Osteocyte (in vitro differentiated cells): ENCODE data around the gene RABGAP1L. TPM values are rescaled to one million over a fixed set of nuclear protein-coding genes. Genes with fewer than 3 reads are reported as not detected.
"Not testable (repeated sequence)": the region's sequence is repeated elsewhere in the genome, so short reads cannot be mapped to it uniquely, and the experiment has no call there.

Source experiments
- DNase-seq: peaks from one replicate; pipeline ENCODE4 v3.0.0; 2021; ENCODE audit warnings: mixed read lengths; ENCODE audit not compliant: unreplicated experiment; ENCODE audit errors: extremely low spot score
- H3K27ac Mint-ChIP-seq: one replicate; pipeline ENCODE4 v1.8.0; 2021; ENCODE audit warnings: mild to moderate bottlenecking, mixed read lengths; ENCODE audit not compliant: unreplicated experiment
- H3K27me3 Mint-ChIP-seq: one replicate; pipeline ENCODE4 v1.8.0; 2021; ENCODE audit warnings: mixed read lengths; ENCODE audit not compliant: unreplicated experiment
- H3K36me3 Mint-ChIP-seq: one replicate; pipeline ENCODE4 v1.8.0; 2021; ENCODE audit warnings: mixed read lengths; ENCODE audit not compliant: unreplicated experiment
- H3K4me1 Mint-ChIP-seq: one replicate; pipeline ENCODE4 v1.8.0; 2021; ENCODE audit warnings: mixed read lengths; ENCODE audit not compliant: unreplicated experiment
- H3K4me3 Mint-ChIP-seq: one replicate; pipeline ENCODE4 v1.8.0; 2021; ENCODE audit warnings: mild to moderate bottlenecking, moderate library complexity, mixed read lengths; ENCODE audit not compliant: unreplicated experiment
- H3K9me3 Mint-ChIP-seq: one replicate; pipeline ENCODE4 v1.8.0; 2021; ENCODE audit warnings: mixed read lengths; ENCODE audit not compliant: unreplicated experiment
- CTCF ChIP-seq: fragments of 200-600 bp; sonication (generic); IDR thresholded peaks from 2 replicates; pipeline ENCODE4 v1.5.0; 2021; ENCODE audit warnings: antibody characterized with exemption, mild to moderate bottlenecking, moderate library complexity
- total RNA-seq: library from RNA; stranded (reverse); gene quantifications from 2 replicates; pipeline ENCODE4 v1.2.1, GENCODE V29; 2021

Gene RABGAP1L
- total RNA-seq, 1 donor from 2014 or later: 29.3 TPM

GRCh38 chr1:174572771-174573170 is 413.5 kb downstream of the RABGAP1L start:
- no peak overlapping the region for H3K4me3 Mint-ChIP-seq
- H3K36me3 Mint-ChIP-seq: no peaks in the 10 kb centered on the region
- H3K27ac Mint-ChIP-seq: no peak overlapping the region
- no peak for TF ChIP-seq CTCF
- H3K9me3 Mint-ChIP-seq: peaks cover 13% of the 10 kb centered on the region
- DNase-seq: no peak
- H3K4me1 Mint-ChIP-seq: no peaks in the 10 kb centered on the region
- no peaks in the 10 kb centered on the region for H3K27me3 Mint-ChIP-seq

- not testable (repeated sequence) for H3K4me3 Mint-ChIP-seq, H3K27me3 Mint-ChIP-seq, H3K4me1 Mint-ChIP-seq, DNase-seq, H3K36me3 Mint-ChIP-seq, H3K27ac Mint-ChIP-seq
- H3K9me3 Mint-ChIP-seq: peaks cover 13% of the 10 kb centered on the region
Measured at GRCh38 chr1:174576120-174576519, 416.8 kb downstream of the RABGAP1L start.

GRCh38 chr1:174577681-174578080 is 418.4 kb downstream of the RABGAP1L start:
- Mint-ChIP-seq H3K4me1 (no peaks in the 10 kb centered on the region), H3K4me3 (no peak overlapping the region), H3K36me3 (no peaks in the 10 kb centered on the region), H3K27ac (no peak overlapping the region), H3K9me3 (peaks cover 13% of the 10 kb centered on the region), H3K27me3 (no peaks in the 10 kb centered on the region)
- DNase-seq: no peak
- TF ChIP-seq CTCF: no peak

- Mint-ChIP-seq H3K36me3 (no peaks in the 10 kb centered on the region), H3K27me3 (no peaks in the 10 kb centered on the region), H3K4me3 (no peak overlapping the region), H3K4me1 (no peaks in the 10 kb centered on the region), H3K9me3 (peaks cover 6% of the 10 kb centered on the region), H3K27ac (no peak overlapping the region)
- no peak for DNase-seq
- no peak for TF ChIP-seq CTCF
Measured at GRCh38 chr1:174580801-174581200, 421.5 kb downstream of the RABGAP1L start.

- no peak for TF ChIP-seq CTCF
- peaks cover under 1% of the 10 kb centered on the region for H3K9me3 Mint-ChIP-seq
- no peak for DNase-seq
- no peaks in the 10 kb centered on the region for H3K4me1 Mint-ChIP-seq
- H3K27me3 Mint-ChIP-seq: no peaks in the 10 kb centered on the region
- no peak overlapping the region for H3K4me3 Mint-ChIP-seq
- H3K36me3 Mint-ChIP-seq: peaks cover 2% of the 10 kb centered on the region
- no peak overlapping the region for H3K27ac Mint-ChIP-seq
Measured at GRCh38 chr1:174583316-174583715, 424.0 kb downstream of the RABGAP1L start.

GRCh38 chr1:174584071-174584470 is 424.8 kb downstream of the RABGAP1L start:
- TF ChIP-seq CTCF: no peak
- Mint-ChIP-seq H3K4me3 (no peak overlapping the region), H3K36me3 (peaks cover 4% of the 10 kb centered on the region), H3K27me3 (no peaks in the 10 kb centered on the region), H3K27ac (no peak overlapping the region), H3K4me1 (no peaks in the 10 kb centered on the region), H3K9me3 (peaks cover 8% of the 10 kb centered on the region)
- no peak for DNase-seq

- not testable (repeated sequence) for DNase-seq, H3K4me3 Mint-ChIP-seq, H3K27ac Mint-ChIP-seq, H3K4me1 Mint-ChIP-seq, H3K27me3 Mint-ChIP-seq, H3K36me3 Mint-ChIP-seq
- peaks cover 17% of the 10 kb centered on the region for H3K9me3 Mint-ChIP-seq
Measured at GRCh38 chr1:174588618-174589017, 429.3 kb downstream of the RABGAP1L start.
